GM19023 (cell line): ENCODE measurements around the gene NACC2.

Source experiments
- ATAC-seq: cut with Tn5 transposase; IDR thresholded peaks from one replicate; pipeline ENCODE4 v1.9.1; 2021; ENCODE audit warnings: mild to moderate bottlenecking, moderate library complexity; ENCODE audit not compliant: unreplicated experiment

Gene NACC2

GRCh38 chr9:136095070-136096058 is at the start of gene NACC2:
Gene NACC2 (minus strand): TSS chr9:136095289. CDS start chr9:136050521, 44,768 bp downstream.
- no peak for ATAC-seq

DNA sequence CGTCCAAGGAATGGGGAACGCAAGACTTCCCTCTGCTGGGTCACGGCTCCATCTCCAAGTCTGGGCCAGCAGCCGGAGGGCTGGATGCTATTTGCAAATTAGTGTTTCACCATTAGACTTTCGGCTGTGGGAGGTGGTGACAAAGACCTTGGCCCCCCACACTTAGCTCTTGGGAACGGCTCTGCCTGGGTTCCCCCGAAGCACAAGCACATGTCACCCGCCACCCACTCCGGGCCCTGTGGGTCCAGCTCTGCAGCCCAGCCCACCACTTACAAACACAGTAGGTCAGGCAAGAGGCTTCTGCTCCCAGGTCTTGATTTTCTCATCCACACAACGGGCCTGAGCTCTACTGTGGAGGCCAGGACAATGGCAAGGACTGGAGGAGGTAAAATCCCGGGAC is 49.4 kb upstream of the NACC2 start:
- ATAC-seq, result no peak

GRCh38 chr9:136143215-136144001 is 48.3 kb upstream of the NACC2 start:
- ATAC-seq, result no peak

GRCh38 chr9:136142859-136143214 is 47.7 kb upstream of the NACC2 start:
- ATAC-seq, result no peak

GRCh38 chr9:136142414-136142796 is 47.3 kb upstream of the NACC2 start:
- no peak for ATAC-seq

GRCh38 chr9:136141682-136142413 is 46.8 kb upstream of the NACC2 start:
- no peak for ATAC-seq

GRCh38 chr9:136140966-136141365 is 45.9 kb upstream of the NACC2 start:
- no peak for ATAC-seq

DNA sequence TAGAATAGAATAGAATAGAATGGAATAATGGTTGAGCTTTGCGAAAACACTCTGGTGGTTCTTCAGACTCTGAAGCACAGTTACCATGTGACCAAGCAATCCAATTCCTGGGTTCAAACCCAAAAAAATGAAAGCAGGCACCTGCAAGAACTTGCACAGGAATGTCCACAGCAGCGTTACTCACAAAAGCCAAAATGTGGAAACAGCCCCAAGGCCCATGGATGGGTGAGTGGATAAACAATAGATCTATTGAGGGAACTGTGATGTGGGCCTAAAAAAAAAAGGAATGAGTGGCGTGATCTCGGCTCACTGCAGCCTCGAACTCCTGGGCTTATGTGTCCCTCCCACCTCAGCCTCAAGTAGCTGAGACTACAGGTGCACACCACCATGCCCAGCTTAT is 45.0 kb upstream of the NACC2 start:
- no peak for ATAC-seq

- ATAC-seq, result no peak
Measured at GRCh38 chr9:136138566-136138965, 43.5 kb upstream of the NACC2 start.

GRCh38 chr9:136137321-136138265 is 42.5 kb upstream of the NACC2 start:
- no peak for ATAC-seq

DNA sequence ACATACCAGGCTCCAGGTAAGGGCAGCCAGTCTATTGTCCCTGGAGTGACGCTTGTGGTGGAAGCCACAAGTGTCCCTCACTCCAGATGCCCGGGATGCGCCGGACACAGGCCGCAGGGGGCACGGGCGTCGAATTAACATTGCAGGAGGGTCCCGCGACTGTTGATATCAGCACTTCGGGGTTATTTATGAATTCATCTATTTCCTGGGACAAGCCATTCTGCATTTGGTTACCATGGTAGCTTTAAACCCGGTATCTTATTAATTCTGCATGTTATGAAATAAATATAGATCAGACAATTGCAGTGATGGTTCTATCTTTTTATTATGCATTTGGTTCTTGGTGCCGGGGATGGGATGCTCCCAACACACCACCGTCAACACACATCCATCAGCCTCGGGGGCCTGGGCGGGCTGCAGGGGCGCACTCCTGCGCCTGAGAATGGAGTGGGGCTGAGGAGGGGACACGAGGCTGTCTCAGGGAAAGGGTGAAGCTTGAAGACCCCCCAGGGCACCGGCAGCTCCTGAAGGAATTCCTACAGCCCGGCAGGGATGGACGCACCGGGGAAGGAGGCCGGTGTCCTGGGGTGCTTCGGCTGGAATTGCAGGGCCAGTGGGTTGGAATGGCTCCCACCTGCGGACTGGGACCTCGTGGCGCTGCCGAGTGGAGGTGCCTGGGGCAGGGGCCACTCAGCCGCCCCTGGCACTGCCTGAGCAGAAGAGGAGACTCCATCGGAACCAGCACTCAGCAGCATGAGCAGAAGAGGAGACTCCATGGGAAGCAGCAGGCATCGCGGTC is 41.2 kb upstream of the NACC2 start:
- ATAC-seq, result no peak

GRCh38 chr9:136135326-136136126 is 40.4 kb upstream of the NACC2 start:
- no peak for ATAC-seq

- ATAC-seq, result no peak
Measured at GRCh38 chr9:136133959-136134484, 38.9 kb upstream of the NACC2 start.

GRCh38 chr9:136133191-136133958 is 38.3 kb upstream of the NACC2 start:
- no peak for ATAC-seq

GRCh38 chr9:136132512-136133050 is 37.5 kb upstream of the NACC2 start:
- ATAC-seq, result no peak

GRCh38 chr9:136131629-136132511 is 36.8 kb upstream of the NACC2 start:
- ATAC-seq, result no peak
